HepG2 (cell line): ENCODE measurements around the gene RIT2. TPM values are rescaled to one million over a fixed set of nuclear protein-coding genes. Genes with fewer than 3 reads are reported as not detected.

Experiments
- ATAC-seq: fragments of 200-7000 bp; cut with Tn5 transposase; 3 replicates; pipeline ENCODE4 v1.9.1; 2020; ENCODE audit warnings: mild to moderate bottlenecking, moderate library complexity
- BruUV-seq: library from RNA; stranded (reverse); fragments of 400-500 nt; replicated peaks from 2 replicates; lab custom pipeline; 2021; lab: Mats Ljungman, UMichigan
- CTCF ChIA-PET: fragments of 300-600 bp; formaldehyde crosslinking; extraction: SDS; loops from one replicate; lab custom pipeline; 2021; ENCODE audit warnings: low total read pairs, inconsistent platforms, low intra/inter-chr PET ratio; lab: Yijun Ruan, JAX
- POLR2A ChIA-PET: fragments of 350-600 bp; sonication (Branson Sonifier 250); formaldehyde crosslinking; loops from one replicate; lab custom pipeline; 2020; ENCODE audit warnings: antibody characterized with exemption, inconsistent platforms; lab: Yijun Ruan, JAX
- DNase-seq: peaks from one replicate; pipeline ENCODE4 v3.0.0-alpha.2; 2015; ENCODE audit warnings: low spot score
- FAIRE-seq: peaks from 3 replicates; lab custom pipeline; 2011; peaks lifted over from hg19 to GRCh38; lab: Jason Lieb, UNC
- H2AFZ ChIP-seq: one replicate; pipeline ENCODE4 v1.6.1; 2011; ENCODE audit warnings: low read length, inconsistent platforms
- H3K27ac ChIP-seq: fragments of 300-600 bp; 3 replicates; pipeline ENCODE4 v1.8.0; 2011; ENCODE audit warnings: mixed run types, mild to moderate bottlenecking, mixed read lengths, low read length, inconsistent platforms; ENCODE audit not compliant: insufficient read depth; ENCODE audit errors: extremely low read length
- H3K27me3 ChIP-seq, 2 experiments: fragments of 200-600 bp in 1 of 2; 2 replicates in 1 of 2; 3 replicates in 1 of 2; pipeline versions ENCODE4 v1.6.0 to v1.8.0; 2011; ENCODE audit warnings: low read length in 2 of 2, mild to moderate bottlenecking in 2 of 2, moderate library complexity in 2 of 2, inconsistent platforms in 1 of 2; ENCODE audit not compliant: insufficient read depth in 2 of 2, control insufficient read depth in 1 of 2
- H3K36me3 ChIP-seq, 2 experiments: fragments of 200-600 bp in 1 of 2; replicated peaks in 1 of 2; 2 replicates in 1 of 2; 3 replicates in 1 of 2; pipeline versions ENCODE4 v1.5.1 to v1.8.0; 2011; ENCODE audit warnings: low read length in 2 of 2, inconsistent platforms in 1 of 2; ENCODE audit not compliant: insufficient read depth in 2 of 2, control insufficient read depth in 1 of 2
- H3K4me1 ChIP-seq: 2 replicates; pipeline ENCODE4 v1.5.1; 2012; ENCODE audit warnings: low read length, inconsistent platforms; ENCODE audit not compliant: insufficient read depth
- H3K4me2 ChIP-seq: 2 replicates; pipeline ENCODE4 v1.6.0; 2011; ENCODE audit warnings: low read depth, low read length, inconsistent platforms
- H3K4me3 ChIP-seq, 3 experiments: fragments of 200-600 bp in 1 of 3; sonication (generic), shearing (Covaris generic) in 1 of 3; replicated peaks in 1 of 3; 2 replicates each; pipeline ENCODE4 v1.5.1; 2011 to 2016; ENCODE audit warnings: low read length in 3 of 3, inconsistent platforms in 2 of 3, low read depth in 2 of 3, mild to moderate bottlenecking in 2 of 3, control low read depth in 1 of 3, mixed read lengths in 1 of 3; ENCODE audit not compliant: insufficient read depth in 1 of 3
- H3K79me2 ChIP-seq: one replicate; pipeline ENCODE4 v1.6.1; 2011; ENCODE audit warnings: low read length, inconsistent platforms; ENCODE audit not compliant: insufficient read depth
- H3K9ac ChIP-seq: 2 replicates; pipeline ENCODE4 v1.6.0; 2011; ENCODE audit warnings: mild to moderate bottlenecking, low read depth, low read length, inconsistent platforms; ENCODE audit not compliant: insufficient read depth
- H3K9me3 ChIP-seq: 2 replicates; pipeline ENCODE4 v1.5.1; 2012; ENCODE audit warnings: mild to moderate bottlenecking, low read length
- H4K20me1 ChIP-seq: 2 replicates; pipeline ENCODE4 v1.6.0; 2011; ENCODE audit warnings: inconsistent platforms, mild to moderate bottlenecking, low read length, moderate library complexity; ENCODE audit not compliant: insufficient read depth
- GFI1 ChIP-seq: sonication (generic); formaldehyde crosslinking; IDR thresholded peaks from 2 replicates; pipeline ENCODE4 v1.5.0; 2020; ENCODE audit warnings: missing genetic modification reagents, mild to moderate bottlenecking, borderline replicate concordance
- MIER2 ChIP-seq: IDR thresholded peaks from 2 replicates; pipeline ENCODE4 v1.6.1; 2016; ENCODE audit warnings: missing biosample characterization, missing genetic modification reagents
- POLR2AphosphoS2 ChIP-seq: IDR thresholded peaks from 2 replicates; pipeline ENCODE4 v1.6.1; 2011; ENCODE audit warnings: low read depth, low read length, improper control_type of control experiment
- ZNF12 ChIP-seq: sonication (generic); formaldehyde crosslinking; IDR thresholded peaks from 2 replicates; pipeline ENCODE4 v1.5.0; 2020; ENCODE audit warnings: missing genetic modification reagents
- ZNF382 ChIP-seq: sonication (generic); formaldehyde crosslinking; IDR thresholded peaks from 2 replicates; pipeline ENCODE4 v1.5.0; 2020; ENCODE audit warnings: missing genetic modification reagents, mild to moderate bottlenecking, borderline replicate concordance
- ZNF430 ChIP-seq: sonication (generic); formaldehyde crosslinking; IDR thresholded peaks from 2 replicates; pipeline ENCODE4 v1.9.0; 2021; ENCODE audit warnings: mild to moderate bottlenecking, missing genetic modification reagents
- ZNF598 ChIP-seq: sonication (generic); formaldehyde crosslinking; IDR thresholded peaks from 2 replicates; pipeline ENCODE4 v1.5.1; 2020; ENCODE audit warnings: mild to moderate bottlenecking, missing genetic modification reagents, borderline replicate concordance
- WGBS: methylation state at CpG from one replicate; pipeline ENCODE4 v1.1.6; 2017; ENCODE audit warnings: low lambda C conversion rate; 5-methylcytosine and 5-hydroxymethylcytosine counted together
- in situ Hi-C: cut with HindIII; loops from 2 replicates; pipeline ENCODE4 v1.10.0; 2017; ENCODE audit warnings: low pct_unique_long_range_greater_than_20kb; ENCODE audit not compliant: extremely low pct_ligation_motif_present
- intact Hi-C: fragments of 100-400 bp; cut with micrococcal nuclease; formaldehyde crosslinking; loops from one replicate; pipeline ENCODE4 v1.10.0; 2022; ENCODE audit not compliant: unreplicated experiment
- polyA plus RNA-seq, 8 experiments: library from polyadenylated mRNA; depleted of rRNA in 3 of 8; stranded (reverse) in 7 of 8; unstranded in 1 of 8; fragments of >200 nt; fragmentation: Illumina TruSeq in 4 of 8; extraction: Trizol in 4 of 8; gene quantifications; 2 replicates each; pipeline versions ENCODE4 v1.2.1 to v1.2.3, GENCODE V29; 2011 to 2016; ENCODE audit warnings: low read depth in 4 of 8, missing spikeins in 1 of 8, mixed read lengths in 1 of 8; ENCODE audit not compliant: insufficient read depth in 1 of 8
- total RNA-seq, 5 experiments: library from RNA; depleted of rRNA; stranded (reverse); fragments of >200 nt; fragmentation: Illumina TruSeq; extraction: Trizol; gene quantifications; 2 replicates each; pipeline ENCODE4 v1.2.3, GENCODE V29; 2016; ENCODE audit warnings: low read depth in 1 of 5
- TF ChIP-seq, protein P1 (sequence below): IDR thresholded peaks from 2 replicates; pipeline ENCODE4 v1.6.1; 2016; ENCODE audit warnings: missing compliant biosample characterization, missing genetic modification reagents, borderline replicate concordance

RIT2 gene
- total and polyA plus RNA-seq, 2 of the 13 experiments (the other 11 are each of a cell fraction or from before 2014, with no cell fraction given), result not detected

DNA sequence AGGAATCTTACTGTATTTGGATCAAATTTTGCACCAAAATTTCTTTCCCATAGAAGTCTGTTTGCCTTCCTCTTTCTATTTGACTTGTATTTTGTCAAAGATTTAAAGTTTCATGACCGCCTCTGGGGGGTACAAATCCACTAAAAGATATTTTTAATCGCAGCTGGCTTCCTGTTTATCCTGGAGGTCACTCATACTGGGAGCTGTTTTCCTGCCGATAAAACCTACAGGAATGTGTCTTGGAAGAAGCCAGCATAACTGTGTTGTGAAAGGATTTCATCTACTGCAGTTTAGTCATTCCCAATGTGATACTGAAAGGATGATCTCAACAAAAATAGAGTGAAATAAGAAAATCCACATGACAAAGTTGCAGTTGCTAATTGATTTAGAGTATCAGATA lies 184.0 kb downstream of the RIT2 start:
- Histone ChIP-seq H3K9ac (no peak overlapping the region), H2AFZ (no peak overlapping the region), H3K4me3 (no peak overlapping the region), H4K20me1 (no peaks in the 10 kb centered on the region), H3K4me1 (no peaks in the 10 kb centered on the region), H3K27me3 (no peaks in the 10 kb centered on the region), H3K4me2 (no peak overlapping the region), H3K9me3 (no peaks in the 10 kb centered on the region), H3K79me2 (no peaks in the 10 kb centered on the region), H3K36me3 (no peaks in the 10 kb centered on the region), H3K27ac (no peak overlapping the region)
- FAIRE-seq (no peak), ATAC-seq (no peak), DNase-seq (no peak)
- CTCF ChIA-PET, result no interaction called here
- WGBS, result 1% methylated on average over 3 of the region's 3 CpGs
- POLR2A ChIA-PET, result no interaction called here
- intact Hi-C loops, result no loop called here
- BruUV-seq, result no TSS peak
- in situ Hi-C loops, result no loop called here
- TF ChIP-seq ZNF12 (no peak), MIER2 (no peak), GFI1 (CRISPR knock-in tag) (no peak), ZNF430 (CRISPR knock-in tag) (no peak)

DNA sequence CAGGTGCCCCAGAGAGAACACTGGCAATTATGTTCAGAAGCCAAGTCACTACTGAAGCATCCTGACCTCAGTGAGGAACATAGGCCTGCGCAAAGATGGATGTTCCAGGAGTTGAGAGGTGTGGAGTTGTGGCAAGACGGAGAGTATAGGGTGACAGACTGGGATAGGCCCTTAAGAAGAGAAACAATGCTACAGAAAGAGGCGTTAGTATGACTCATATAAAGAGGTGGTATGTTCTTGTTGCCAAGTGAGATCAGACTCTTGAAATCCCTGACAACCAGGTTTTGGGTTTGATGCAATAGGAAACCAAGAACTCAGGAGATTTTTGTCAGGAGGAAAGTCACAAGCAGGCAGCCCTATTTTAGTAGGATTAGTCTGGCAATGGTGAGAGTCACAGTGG lies 185.6 kb downstream of the RIT2 start:
- H3K9me3 ChIP-seq, result no peaks in the 10 kb centered on the region
- no peaks in the 10 kb centered on the region for H3K4me1 ChIP-seq
- BruUV-seq, result no TSS peak
- H3K4me3 ChIP-seq, result no peak overlapping the region
- 29% methylated on average over 3 of the region's 3 CpGs for WGBS
- ChIA-PET POLR2A (no interaction called here), CTCF (no interaction called here)
- intact Hi-C loops, result no loop called here
- H2AFZ ChIP-seq, result no peak overlapping the region
- no peak for TF ChIP-seq ZNF382
- TF ChIP-seq MIER2, result no peak
- TF ChIP-seq, protein P1, sequence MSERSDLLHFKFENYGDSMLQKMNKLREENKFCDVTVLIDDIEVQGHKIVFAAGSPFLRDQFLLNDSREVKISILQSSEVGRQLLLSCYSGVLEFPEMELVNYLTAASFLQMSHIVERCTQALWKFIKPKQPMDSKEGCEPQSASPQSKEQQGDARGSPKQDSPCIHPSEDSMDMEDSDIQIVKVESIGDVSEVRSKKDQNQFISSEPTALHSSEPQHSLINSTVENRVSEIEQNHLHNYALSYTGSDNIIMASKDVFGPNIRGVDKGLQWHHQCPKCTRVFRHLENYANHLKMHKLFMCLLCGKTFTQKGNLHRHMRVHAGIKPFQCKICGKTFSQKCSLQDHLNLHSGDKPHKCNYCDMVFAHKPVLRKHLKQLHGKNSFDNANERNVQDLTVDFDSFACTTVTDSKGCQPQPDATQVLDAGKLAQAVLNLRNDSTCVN, result no peak
- no peak for TF ChIP-seq POLR2AphosphoS2
- TF ChIP-seq ZNF598 (CRISPR knock-in tag), result no peak
- H3K27me3 ChIP-seq, result no peaks in the 10 kb centered on the region
- H3K79me2 ChIP-seq, result no peaks in the 10 kb centered on the region
- ATAC-seq (no peak), FAIRE-seq (no peak), DNase-seq (no peak)
- no peaks in the 10 kb centered on the region for H3K36me3 ChIP-seq
- no peak overlapping the region for H3K9ac ChIP-seq
- no peaks in the 10 kb centered on the region for H4K20me1 ChIP-seq
- H3K4me2 ChIP-seq, result no peak overlapping the region
- H3K27ac ChIP-seq, result no peak overlapping the region
- in situ Hi-C loops, result no loop called here
